Measurements from ENCODE around the gene CDON.

CDON gene, protein sequence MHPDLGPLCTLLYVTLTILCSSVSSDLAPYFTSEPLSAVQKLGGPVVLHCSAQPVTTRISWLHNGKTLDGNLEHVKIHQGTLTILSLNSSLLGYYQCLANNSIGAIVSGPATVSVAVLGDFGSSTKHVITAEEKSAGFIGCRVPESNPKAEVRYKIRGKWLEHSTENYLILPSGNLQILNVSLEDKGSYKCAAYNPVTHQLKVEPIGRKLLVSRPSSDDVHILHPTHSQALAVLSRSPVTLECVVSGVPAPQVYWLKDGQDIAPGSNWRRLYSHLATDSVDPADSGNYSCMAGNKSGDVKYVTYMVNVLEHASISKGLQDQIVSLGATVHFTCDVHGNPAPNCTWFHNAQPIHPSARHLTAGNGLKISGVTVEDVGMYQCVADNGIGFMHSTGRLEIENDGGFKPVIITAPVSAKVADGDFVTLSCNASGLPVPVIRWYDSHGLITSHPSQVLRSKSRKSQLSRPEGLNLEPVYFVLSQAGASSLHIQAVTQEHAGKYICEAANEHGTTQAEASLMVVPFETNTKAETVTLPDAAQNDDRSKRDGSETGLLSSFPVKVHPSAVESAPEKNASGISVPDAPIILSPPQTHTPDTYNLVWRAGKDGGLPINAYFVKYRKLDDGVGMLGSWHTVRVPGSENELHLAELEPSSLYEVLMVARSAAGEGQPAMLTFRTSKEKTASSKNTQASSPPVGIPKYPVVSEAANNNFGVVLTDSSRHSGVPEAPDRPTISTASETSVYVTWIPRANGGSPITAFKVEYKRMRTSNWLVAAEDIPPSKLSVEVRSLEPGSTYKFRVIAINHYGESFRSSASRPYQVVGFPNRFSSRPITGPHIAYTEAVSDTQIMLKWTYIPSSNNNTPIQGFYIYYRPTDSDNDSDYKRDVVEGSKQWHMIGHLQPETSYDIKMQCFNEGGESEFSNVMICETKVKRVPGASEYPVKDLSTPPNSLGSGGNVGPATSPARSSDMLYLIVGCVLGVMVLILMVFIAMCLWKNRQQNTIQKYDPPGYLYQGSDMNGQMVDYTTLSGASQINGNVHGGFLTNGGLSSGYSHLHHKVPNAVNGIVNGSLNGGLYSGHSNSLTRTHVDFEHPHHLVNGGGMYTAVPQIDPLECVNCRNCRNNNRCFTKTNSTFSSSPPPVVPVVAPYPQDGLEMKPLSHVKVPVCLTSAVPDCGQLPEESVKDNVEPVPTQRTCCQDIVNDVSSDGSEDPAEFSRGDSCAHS (N-terminal part only)

DNA sequence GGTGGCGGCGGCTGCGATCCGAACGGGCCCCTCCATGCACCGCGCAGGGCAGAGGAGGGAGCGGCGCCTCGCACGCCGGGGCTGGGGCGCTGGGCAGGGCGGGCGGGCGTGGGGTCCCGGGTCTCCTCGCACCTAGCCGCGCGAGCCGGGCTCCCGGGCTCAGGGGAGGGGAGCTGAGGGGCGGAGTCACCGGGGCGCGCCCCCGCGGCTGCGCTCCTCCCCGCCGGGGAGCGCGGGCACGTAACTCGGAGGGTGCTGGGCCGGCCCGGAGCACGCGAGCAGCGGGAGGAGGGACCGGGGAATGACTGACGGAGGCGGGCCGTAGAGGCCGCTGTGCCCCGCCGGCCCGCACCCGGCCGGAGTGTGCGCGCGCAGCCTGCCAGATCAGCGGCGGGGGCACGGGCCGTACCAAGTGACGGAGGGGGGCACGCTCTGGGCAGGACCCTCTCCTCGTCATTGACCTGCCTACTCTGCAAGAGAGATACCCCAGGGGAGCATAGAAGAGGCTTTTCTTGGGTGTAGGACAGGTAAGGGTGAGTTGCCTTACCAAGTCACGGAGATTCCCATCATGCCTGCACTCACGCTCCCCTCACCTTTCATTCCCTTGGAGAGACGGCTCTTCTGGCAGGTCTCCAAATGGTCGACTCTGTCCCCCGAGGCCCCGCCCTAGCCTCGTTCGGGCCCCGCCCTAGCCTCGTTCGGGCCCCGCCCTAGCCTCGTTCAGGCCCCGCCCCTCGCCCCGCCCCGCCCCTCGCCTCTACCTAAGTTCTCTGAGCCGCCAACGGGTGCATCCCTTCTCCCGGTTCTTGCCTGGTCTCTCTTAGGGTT is at the start of gene CDON:
Gene CDON, minus strand, starts transcription at position 188 of the 828 bp plus-strand sequence. CDS start 39,390 bp downstream, outside the sequence.
- DNase-seq (ENCODE audit: low read depth in 4 of 4, low spot score in 1 of 4) = peak; percentile 84 to 90 (median 85)

DNA sequence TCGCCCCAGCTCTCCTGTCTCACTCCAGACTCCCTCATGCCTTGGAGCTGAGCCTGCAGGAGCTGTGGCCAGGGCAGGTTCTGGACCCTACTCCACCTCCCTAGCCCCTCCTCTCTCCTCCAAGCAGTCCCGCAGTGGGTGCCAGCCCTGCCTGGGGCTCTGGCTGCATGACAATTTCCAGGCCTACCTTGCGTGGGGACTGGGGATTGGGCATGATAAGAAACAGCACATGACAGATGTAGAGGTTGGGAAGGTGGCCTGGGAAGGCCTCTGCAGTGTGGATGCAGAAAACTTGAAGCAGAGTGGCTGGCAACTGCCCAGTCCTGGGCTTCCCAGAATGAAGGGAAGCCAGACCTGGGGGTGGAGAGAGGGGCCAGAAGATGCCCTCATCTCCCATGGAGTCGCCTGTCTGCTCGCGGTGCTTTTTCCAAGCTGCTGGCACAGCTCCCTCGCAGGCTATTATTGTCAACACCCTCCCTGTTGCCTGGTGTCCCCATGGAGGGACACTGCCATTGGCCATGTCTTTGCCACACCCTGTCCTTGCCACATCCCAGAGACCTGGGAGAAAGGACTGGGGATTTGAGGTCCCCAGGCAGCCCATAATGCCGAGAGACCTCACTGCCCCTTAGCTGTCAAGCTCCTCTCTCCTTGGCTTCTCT is 48.9 kb upstream of the CDON start:
- DNase-seq (ENCODE audit: low read depth in 4 of 4, low spot score in 1 of 4) = no peak

DNA sequence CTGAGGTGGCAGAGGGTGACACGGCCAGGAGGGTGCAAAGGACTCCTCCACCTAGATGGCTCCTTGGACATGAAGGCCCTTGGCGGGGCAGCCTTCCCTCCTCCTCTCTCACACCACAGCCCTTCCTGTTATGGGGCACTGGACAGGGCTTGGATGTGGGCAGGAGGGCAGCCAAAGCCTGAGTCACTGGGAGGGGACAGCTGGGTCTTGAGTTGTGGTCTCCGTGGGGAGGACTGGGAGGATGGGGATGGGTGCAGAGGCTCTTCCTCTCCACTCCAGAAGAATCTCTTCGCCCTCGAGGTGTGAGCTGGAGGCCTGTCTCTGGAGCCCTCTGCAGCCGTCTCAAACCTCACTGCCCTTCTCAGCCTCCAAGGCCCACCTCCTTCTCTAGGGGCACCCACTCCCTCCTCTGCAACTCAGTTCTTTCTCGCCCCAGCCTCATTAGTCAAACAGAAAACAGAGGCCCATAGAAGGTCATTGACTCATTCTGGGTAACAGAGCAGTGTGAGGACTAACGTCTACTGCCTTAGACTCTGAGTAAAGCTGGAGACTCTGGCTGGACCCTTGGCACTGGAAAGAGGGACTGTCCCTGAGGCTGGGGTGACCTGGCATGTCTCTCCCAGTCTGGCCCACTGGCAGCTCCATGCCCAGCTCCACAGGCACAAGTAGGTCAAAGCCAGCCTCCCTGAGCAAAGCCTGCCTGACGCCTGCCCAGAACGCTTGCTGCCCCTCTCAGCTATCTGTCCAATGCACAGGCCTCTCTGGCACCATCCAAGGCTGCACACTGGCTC is 47.5 kb upstream of the CDON start:
- no peak for DNase-seq (ENCODE audit: low read depth in 4 of 4, low spot score in 1 of 4)

DNA sequence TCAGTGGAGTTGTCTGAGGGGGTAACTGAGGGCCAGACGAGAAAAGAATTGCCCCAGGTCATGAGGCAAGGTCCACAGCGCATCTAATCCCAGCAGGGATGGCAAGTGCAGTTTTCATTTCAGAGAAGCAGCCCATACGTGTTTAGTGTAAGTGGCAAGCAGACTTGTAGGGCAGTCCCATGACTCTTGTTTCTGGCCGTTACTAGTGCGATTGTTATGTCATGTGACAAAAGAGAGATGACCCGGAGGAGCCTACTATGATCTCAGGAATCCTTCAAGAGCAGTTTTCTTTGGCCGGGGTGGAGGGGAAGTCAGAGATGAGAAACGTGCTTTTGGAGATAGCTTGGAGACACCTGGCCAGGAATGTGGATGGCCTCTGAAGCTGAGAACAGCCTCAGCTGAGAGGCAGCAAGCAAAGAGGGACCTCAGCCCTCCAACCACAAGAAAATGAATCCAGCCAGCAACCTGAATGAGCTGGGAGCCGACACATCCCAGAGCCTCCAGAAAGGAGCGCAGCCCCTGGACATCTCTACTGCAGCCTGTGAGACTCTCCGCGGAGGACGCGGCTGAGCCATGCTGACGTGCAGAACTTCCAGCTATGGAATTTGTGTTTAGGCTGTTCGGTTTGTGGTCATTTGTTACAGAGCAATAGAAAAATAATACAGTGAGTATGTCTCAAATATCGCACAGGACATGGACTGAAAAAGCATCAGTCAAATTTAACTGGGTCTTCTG is 44.1 kb upstream of the CDON start:
- DNase-seq (ENCODE audit: low read depth in 4 of 4, low spot score in 1 of 4) = no peak

DNA sequence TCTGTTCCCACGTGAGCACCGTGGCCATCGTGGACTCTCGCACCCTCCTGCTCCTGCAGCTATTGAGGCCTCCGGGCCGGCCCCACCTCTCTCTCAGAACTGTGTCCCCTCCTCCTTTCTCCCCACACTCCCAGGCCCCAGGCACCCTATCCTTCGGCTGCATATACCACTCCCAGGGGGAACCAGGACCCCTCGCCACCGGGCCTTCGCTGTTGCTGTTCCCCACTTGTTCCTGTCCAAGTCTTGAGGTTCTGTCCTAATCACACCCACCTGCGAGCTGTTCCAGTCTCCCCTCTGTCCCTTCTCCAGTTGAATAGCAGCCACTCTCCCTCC is 43.0 kb upstream of the CDON start:
- DNase-seq (ENCODE audit: low read depth in 4 of 4, low spot score in 1 of 4) = no peak

DNA sequence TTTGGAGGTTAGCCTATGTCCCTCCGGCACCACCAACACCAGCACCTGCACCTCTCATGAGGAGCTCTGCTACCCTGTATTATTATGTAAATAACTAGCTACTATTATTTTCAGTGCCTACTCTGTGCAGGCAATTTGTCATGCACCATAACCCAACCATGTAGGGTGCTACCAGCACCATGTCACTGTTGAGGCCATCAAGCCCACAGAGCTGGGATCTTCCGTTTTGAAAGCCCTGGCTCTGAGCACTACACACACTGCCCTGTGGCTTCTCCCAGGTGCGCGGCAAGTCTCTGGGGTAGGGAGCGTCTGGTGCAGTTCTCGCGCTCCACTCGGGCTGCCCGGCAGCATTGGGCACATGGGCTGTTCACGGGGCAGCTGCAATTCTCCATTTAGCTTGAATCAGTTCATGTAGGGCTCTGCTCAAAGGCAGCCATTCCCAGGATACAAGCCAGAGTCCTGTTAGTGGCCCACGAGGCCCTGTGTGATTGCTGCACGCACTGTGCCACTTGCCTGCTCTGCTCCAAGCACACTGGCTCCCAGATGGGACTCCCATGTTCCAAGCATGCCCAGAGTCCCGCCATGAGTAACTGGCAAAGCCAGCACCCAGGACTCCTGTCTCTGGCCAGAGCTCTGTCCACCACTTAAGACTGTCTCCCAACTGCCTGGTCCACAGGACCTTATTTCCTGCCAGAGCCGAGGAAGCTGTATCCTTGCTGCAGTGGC is 42.5 kb upstream of the CDON start:
- DNase-seq (ENCODE audit: low read depth in 4 of 4, low spot score in 1 of 4) = no peak

DNA sequence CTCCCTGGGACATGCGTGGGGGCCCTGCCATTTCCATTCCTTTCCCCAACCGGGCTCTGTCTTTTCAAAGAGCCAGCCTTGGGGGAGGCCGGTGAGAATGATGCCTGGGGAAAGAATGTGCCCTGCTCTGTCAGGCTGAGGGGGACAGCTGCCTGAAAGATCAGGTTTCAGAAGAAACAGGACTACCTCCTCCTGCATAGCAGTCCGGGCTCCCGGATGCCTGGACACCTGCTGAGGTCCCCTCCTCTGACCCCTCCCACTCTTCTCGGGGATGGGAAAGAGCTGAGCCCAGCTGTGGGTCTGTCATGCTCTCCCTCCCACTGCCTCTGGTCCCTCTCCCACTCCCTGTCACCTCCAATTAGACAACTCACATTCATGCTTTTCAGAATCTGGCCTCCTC is 41.8 kb upstream of the CDON start:
- DNase-seq (ENCODE audit: low read depth in 4 of 4, low spot score in 1 of 4) = no peak

DNA sequence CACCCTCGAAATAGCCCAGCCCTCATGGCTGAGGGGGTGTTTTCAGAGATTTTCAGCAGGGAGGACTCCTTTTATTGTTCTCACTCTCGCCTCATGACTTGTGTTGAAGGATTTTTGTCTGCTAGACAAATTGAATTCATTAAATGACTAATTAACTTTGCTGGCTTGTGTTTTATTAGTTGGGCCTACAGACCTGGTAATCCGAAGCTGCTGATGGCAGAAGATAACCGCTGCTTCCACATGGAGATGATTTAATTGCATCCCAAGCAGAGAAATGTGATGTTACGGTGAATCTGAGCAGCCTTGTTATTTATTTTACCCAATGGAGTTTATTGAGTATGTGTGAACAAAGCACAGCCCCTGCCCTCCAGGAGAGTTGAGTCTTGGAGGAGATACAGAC is 40.5 kb upstream of the CDON start:
- no peak for DNase-seq (ENCODE audit: low read depth in 4 of 4, low spot score in 1 of 4)

DNA sequence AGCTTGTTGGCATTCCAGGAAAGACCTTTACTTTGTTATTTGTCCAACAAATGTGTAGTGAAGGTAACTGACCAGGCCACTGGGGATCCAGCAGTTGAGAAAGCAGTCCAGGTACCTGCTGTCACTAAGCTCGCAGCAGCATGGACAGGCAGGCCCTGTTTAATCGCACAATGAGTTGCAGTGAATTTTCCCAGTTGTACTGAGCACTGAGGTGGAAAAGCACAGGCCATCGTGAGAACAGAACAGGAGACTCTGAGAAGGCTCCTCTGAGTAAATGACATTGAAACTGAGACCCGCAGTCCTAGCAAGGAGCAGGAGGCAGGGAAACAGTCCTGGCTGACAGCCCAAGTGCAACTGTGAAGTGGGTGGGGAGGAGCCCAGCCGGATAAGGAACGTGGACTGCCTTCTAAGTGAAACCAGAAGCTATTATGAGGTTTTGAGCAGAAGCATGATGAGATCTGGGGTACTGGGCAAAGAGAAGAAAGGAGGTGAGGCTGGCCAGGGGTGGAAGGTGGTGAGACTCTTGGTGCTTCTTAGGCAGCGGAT is 39.8 kb upstream of the CDON start:
- DNase-seq (ENCODE audit: low read depth in 4 of 4, low spot score in 1 of 4) = no peak

DNA sequence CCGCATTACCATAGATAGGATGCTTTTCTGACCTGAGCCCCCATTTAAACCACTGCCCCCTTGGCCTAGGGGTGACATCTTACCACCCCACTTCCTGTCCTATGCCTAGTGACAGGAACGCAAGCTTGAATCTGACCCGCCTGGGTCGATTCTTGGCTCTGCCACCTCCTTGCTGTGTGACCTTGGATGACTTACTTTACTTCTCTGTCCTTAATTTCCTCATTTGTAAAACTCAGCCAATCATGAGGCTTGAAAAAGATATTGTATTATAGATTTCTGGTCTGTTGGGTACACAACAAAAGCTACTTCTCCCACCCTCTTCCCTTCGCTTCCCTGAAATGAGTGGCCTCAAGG is 39.2 kb upstream of the CDON start:
- no peak for DNase-seq (ENCODE audit: low read depth in 4 of 4, low spot score in 1 of 4)

DNA sequence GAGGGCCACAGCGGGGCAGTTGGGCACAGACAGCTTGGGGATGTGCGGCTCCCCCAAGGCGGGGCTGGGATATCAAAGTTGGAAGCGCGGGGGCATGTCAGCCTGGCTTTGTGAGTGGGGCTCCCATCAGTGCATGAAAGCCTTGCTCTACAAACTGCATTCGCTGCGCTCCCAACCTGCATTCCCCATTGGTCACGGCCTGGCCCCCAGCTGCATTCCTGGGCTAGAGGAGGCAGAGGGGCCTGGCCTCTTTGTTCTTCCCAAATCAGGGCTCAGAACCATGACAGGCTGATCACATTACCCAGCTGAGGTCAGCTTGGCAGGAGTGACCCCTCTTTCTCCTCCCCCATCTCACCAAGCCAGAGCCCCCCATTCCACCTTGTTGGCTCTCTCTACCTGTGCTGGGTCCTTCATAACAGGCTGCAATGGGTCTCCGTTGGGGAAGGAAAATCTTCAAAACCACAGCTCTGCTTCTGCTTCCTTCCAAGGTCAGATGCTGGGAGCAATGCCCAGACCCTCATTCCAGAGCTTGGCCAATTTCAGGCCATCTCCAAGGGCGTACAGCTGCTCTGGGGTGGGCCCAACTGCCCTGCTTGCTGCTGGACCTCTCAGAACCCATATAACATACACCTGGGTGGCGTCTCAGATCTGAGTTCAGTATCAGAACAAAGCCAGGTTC is 38.7 kb upstream of the CDON start:
- DNase-seq (ENCODE audit: low read depth in 4 of 4, low spot score in 1 of 4) = no peak

DNA sequence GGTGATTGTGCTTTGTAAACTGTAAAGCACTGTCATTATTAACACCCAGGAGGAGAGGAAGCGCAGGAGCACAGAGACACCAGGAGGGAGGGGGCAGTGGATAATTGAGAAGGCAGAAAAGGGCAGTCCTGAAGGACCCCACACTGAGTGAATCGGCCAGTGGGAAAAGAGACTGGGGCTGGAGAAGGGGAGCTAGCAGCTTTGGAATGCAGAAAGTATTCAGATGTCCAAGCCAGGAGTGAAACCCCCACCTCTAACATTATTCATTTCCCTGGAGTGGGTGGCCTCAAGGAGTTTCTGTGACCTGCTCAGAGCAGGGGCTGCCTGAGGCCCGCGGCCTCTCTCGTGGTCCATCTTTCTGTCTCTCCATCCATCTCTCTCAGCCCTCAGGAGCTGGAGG is 38.0 kb upstream of the CDON start:
- no peak for DNase-seq (ENCODE audit: low read depth in 4 of 4, low spot score in 1 of 4)

DNA sequence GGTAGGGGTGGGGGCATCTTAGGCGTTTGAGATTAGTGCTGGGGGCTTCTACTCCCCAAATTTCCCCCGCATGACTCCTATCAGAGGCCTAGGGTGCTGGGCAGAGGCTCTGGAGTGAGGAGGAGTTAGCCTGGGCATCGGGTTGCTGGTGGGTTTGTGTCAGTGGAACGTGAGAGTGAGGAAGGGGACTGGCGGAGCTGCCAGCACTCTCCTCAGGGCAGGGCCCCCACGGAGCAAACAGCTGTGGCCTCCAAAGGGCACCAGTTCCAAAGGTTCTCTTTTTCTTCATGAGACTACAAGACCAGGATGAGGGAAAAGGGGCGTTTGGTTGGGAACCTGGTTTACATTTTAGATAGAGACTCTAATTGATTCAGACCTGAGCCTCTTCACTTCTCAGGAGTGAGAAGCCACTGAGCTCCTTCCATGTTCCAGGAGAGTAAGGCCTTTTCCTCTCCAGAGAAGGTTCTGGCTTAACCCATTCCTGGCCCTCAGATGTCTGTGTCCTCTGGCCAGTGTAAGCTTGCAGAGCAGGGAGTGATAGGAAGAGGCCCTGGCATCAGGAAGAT is 35.6 kb upstream of the CDON start:
- no peak for DNase-seq (ENCODE audit: low read depth in 4 of 4, low spot score in 1 of 4)

DNA sequence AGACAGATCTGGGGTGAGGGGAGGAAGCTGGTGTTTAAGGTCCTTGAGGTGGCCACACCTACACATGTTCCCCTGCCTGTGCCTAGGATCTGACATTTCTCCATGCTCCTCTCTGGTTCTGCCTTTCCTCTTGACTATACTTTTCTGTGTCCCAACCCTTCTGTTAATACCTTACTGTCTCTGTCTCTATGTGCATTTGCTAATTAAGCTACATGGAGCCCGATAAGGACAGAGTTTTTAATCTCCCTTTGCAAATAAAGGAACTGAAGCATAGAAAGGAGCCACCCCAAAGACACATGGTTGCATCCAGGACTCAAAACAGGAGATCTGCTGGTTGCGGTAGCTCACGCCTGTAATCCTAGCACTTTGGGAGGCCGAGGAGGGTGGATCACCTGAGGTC is 33.1 kb upstream of the CDON start:
- no peak for DNase-seq (ENCODE audit: low read depth in 4 of 4, low spot score in 1 of 4)

DNA sequence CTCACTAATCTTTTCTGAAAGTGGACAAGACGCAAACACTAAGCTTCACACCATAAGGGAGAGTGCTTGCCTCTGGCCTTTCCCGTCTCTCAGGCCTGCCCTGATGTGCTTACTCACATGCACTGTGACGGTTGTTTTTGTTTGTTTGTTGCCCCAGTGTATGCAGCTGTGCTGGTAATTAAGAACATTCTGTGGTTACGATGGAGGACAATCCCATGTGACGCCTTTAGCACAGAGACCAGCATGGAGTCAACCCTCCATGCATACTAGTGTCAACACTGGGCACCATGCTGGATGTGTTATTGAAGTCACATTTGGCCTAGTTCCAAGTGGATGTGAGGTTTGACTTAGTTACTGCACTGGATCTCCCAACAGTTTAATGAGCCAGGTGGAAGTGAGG is 27.8 kb upstream of the CDON start:
- no peak for DNase-seq (ENCODE audit: low read depth in 4 of 4, low spot score in 1 of 4)

DNA sequence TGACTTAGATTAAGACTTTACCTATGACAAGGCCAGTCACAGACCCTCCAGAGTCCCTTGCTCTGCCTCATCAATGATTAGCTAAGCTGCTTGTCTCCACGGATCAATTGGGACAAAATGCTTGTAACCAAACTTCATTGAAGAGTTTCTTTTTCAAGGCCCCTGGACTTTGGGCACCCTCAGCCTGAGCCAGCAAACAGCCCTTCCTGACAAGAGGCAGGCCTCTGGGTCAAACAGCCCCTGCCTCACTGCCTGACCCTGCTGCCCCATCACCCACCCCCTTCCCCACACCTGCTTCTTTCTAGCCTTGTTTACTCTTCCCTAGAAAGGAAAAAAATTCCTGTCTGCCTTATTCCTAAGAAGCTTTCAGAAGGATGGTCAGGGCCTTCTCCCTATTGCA is 26.3 kb upstream of the CDON start:
- DNase-seq (ENCODE audit: low read depth in 4 of 4, low spot score in 1 of 4) = no peak

DNA sequence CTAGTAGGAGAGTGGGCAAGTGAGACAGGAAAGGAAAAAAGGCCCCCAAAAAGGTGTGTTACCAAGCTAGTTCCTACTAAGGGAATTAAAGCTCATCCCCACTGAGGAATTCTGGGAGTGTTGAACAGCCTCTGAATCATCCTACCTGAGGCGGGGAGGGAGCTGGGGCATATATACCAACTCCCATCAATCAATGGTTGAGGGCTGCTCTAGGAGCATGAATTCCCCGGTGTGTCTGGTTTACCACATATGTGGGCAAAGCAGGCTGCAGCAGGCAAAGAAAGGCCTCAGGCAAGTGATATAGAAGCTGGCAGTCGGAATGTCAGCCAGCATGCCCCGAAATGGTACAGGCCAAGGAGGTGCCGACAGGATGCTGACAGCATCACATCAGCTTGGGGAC is 23.6 kb upstream of the CDON start:
- DNase-seq (ENCODE audit: low read depth in 4 of 4, low spot score in 1 of 4) = no peak

All from stimulated activated CD4-positive, alpha-beta T cell treated with anti-CD3 and anti-CD28 coated beads, Interleukin-1b, Interleukin-23, amount 100 ng/mL, for 24 hours (primary cell).